COLO668 (cell line): ENCODE results near the gene CYTH4.

ENCODE experiments used
- DNase-seq: peaks from one replicate; lab custom pipeline; 2025; ENCODE audit not compliant: unreplicated experiment; lab: John Stamatoyannopoulos, UW

The CYTH4 gene

DNA sequence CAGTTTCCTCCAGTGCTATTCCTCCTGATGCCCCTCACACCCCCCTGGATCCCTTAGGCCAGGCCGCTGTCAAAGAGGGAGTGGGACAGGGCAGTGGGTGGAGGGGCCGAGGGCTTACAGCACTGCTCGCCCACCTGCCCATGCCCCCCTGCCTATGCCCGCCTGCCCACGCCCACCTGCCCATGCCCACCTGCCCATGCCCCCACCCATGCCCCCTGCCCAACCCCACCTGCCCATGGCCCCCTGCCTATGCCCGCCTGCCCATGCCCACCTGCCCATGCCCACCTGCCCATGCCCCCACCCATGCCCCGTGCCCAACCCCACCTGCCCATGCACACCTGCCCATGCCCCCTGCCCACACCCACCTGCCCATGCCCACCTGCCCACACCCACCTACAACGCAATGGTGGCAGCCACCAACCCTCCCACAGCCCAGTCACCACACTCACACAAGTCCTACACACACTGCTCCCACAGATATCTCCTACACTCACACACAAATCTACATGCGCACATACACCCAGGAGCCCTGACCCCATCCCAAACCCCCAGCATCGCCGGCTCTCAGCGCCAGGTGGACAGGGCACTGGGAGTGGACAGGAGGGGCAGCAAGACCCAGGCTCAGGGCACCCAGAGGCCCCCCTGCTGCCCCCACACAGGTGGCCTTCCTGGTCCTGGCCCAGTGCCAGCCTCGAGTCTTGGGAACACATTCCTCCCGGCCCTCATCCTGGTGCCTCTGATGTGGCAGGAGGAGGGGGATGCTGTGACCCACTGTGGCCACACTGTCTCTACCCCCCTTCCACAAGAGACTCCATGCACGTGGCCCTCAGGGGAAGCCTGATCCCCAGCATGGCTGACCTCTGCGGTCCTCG, 61.8 kb downstream of the CYTH4 start:
- no peak for DNase-seq

- no peak for DNase-seq
Observed at GRCh38 chr22:37344735-37345449, 62.6 kb downstream of the CYTH4 start.

GRCh38 chr22:37345863-37346504, 63.7 kb downstream of the CYTH4 start:
- DNase-seq, result no peak

- DNase-seq, result no peak
Observed at GRCh38 chr22:37346505-37346895, 64.2 kb downstream of the CYTH4 start.

- no peak for DNase-seq
Observed at GRCh38 chr22:37349043-37349814, 66.9 kb downstream of the CYTH4 start.

- DNase-seq, result no peak
Observed at GRCh38 chr22:37351232-37351631, 68.9 kb downstream of the CYTH4 start.

DNA sequence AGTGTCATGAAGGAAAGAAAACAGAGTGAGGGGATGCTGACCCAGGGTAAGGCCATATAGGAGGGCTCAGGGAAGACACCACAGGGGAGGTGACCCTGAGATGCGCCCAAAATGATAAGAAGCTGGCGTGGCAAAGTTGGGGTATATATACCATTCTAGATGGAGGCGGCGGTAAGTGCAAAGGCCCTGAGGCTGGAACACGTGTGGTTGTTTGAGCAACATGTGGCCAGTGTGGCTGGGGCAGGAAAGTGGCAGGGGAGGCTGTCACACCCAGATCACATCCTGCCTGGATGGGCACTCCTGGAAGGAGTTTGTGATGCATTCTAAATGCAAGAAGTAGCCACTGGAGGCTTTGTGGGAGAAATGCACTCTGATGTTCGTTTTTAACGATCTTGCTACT, 70.2 kb downstream of the CYTH4 start:
- DNase-seq, result no peak

DNA sequence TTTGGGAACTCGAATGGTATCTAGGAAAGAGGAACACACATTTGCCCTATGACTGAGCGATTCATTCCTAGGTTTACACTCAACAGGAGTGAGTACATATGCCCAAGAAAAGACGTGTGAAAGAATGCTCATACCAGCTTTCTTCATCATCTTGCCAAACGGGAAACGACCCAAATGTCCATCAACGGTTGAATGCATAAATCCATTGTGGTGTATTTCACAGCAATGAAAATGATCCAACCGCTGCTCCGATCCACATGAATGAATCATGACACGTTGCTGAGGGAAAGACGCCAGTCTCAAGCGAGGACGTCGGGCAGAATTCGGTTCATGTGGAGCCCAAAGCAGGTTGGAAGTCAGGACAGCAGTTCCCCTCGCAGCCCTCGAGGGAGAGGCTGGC, 71.5 kb downstream of the CYTH4 start:
- no peak for DNase-seq

DNA sequence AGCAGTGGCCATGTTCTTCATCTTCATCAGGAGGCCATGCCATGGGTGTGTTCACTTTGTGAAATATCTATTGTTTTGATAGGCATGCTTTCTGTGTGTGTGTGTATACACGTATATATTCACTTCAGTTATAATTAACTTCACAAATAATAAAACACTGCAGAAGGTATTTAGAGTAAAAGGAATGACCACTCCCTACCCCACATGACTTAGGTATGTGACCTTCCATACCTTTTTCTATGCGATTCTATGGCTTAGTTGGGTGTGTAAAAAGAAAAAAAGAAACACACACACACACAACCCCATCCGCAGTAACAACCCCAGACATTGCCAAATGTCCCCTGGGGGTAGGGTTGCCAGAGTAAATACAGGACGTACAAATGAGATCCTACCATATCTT, 72.0 kb downstream of the CYTH4 start:
- no peak for DNase-seq

- no peak for DNase-seq
Observed at GRCh38 chr22:37354670-37355069, 72.4 kb downstream of the CYTH4 start.

DNA sequence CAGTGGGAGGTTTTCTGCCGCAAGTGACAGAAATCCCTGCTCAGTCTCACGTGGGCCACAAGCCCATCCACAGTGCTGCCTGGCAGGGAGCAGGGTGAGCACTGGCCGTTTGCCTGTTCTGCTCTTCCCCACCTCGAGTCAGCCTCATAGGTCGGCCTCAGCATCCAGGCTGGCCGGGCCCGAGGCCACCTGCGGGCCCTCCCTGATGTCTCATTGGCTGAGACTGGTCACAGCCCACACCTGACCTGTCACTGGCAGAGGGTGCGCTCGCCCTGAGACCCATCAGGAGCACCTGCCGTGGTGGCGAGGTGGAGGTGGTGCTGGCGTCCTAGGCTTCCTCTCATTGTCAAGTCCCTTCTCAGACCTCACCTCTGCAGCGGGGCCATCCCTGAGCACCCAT, 72.9 kb downstream of the CYTH4 start:
- DNase-seq, result no peak

DNA sequence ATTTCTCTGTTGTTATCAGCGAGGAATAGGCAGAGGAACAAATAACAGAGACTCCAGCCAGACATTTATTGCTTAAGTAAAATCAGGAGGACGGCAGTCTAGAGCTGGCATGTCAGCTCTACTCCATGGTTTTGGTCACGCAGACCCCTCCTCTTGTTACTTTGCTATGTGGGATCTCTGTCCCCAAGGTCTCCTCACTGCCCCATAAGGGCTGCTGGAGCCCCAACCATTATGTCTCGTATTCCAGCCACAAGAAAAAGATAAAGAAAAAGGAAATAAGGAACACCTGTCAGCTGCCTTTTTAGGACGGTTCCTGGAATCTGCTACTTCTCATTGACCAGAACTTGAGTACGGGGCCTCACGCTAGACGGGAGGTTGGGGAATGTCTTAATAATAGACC, 74.6 kb downstream of the CYTH4 start:
- no peak for DNase-seq

DNA sequence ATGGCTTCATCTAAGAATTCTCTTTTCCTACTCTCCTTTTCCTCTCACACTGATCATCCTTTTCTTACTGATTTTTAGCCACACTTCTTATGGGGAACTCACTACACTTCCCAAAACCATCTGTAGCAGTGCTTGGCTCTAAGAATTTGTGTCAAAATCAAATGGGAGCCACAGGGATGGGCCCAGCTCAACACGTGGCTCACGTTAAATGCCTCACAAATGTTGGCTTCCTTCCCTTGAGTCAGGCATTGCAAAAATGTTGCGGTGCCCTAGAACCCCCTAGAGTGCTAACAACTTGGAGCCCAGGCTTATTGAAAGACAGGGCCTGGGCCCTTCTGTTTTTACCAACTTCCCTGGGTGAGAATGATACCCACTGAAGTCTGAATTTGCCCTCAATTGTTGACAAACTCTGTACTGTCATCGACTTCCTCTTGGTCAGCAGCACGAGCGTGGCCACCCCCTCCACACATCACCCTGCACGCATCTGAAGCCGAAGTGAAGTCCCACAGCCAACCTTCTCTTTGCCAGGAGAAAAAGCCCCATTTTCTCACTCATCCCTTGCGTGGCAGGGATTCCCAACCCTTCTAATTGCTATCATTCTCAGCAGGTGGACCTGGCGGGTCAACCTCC, 75.3 kb downstream of the CYTH4 start:
- DNase-seq, result no peak

DNA sequence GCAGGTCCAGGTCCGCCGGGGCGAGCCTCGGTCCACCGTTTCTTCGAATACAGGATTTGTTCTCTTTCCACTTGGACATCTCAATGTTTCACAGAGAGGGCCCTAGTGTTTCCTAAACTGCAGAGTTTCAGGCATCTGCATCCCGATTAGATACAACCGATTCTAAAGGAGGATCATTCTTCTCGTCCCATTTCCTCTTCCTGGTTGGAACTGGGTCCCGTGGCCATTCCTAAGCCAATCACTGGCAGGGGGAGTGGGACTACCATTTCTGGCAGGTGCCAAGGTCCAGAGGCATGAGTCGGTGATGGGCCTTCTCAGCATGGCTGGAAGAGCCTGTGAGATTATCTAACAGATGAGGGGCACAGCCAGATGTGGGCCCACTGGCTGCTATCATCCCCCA, 76.1 kb downstream of the CYTH4 start:
- DNase-seq, result no peak

- DNase-seq, result no peak
Observed at GRCh38 chr22:37358917-37359316, 76.6 kb downstream of the CYTH4 start.

DNA sequence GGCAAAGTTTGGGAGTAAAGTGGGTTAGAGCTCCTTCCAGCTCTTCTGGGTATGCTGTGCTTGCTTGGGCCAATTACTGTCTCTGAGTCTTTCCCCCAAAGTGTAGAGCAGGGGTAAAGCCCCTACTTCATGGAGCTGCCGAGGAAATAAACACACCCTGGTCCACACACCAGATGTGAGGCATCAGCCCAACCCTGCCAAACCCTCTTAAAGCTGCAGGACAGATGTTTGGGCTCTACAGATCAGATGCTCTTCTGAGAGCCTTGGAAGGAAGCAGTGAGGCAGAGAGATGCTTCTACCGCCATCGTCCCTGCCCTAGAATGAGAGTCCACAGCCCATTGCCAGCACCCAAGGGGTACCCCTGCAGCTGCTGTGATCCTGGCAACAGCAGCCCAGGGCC, 80.3 kb downstream of the CYTH4 start:
- no peak for DNase-seq

DNA sequence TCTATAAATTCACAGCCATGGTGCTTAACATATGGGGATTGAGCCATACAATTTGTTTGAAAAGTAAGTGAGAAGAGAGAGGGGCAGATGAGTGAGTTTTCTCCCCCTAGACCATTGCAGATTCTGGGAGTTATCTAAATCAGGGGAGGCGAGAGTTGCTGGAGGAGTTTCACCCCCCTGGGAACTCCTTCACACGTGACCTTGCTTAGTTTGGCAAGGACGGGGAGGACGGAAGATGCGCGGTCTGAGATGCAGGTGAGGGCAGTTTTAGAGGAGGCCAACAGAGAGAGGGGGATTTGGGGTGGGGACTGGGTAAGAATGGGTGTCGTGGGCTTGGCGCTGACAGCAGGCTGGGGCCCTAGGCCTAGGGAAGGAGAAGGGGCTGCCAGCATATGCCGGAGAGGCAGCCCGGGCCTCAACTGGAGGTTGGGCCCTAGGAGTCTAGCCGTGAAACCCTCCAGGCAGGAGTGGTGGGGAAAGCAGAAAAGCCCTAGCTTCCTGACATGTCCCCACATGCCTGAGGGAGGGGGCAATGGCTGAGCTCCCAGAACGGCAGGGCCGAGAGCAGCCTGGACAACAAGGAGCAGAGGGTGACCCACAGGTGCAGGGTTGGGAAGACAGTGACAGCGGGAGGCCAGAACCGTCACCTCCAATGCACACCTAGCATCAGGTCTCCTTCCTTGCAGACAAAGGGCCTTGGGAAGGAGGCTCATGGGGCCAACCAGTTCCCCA, 81.1 kb downstream of the CYTH4 start:
- no peak for DNase-seq
